SH-SY5Y (cell line): ENCODE data around the gene CLEC16A.

Experiments used
- GATA2 ChIP-seq: IDR thresholded peaks from 2 replicates; pipeline ENCODE4 v1.6.1; 2011; ENCODE audit warnings: mild to moderate bottlenecking, low read depth, low read length
- GATA3 ChIP-seq: IDR thresholded peaks from 2 replicates; pipeline ENCODE4 v1.6.1; 2011; ENCODE audit warnings: low read depth, mild to moderate bottlenecking, low read length, moderate library complexity

DNA sequence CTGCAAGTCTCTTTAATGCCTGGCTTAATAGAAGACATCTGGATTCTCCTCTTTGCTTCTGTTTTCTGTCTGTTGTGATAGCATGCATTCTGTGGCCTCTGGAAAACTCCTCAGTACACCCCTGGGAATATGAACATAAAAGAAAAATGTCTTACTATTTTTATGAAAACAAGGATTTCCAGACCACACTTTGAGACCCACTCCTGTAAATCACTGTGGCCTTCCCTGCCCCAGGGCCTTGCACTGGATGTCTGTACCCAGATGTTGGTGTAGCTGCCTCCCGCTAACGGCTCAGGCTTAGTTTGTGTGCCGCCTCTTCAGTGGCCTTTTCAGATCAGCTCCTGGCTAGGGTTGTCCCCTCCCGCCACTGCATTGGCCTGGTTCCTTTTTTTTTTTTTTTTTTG is 185.0 kb downstream of the CLEC16A start:
- TF ChIP-seq GATA3 (no peak), GATA2 (no peak)
